SU-DHL-6 (cell line): ENCODE measurements around the gene BCKDHB.

Experiments used
- H2AFZ ChIP-seq: fragments of 200-600 bp; sonication (generic); 2 replicates; pipeline ENCODE4 v1.6.1; 2014; ENCODE audit warnings: low read depth, mild to moderate bottlenecking, moderate library complexity, mixed read lengths, antibody characterized with exemption, low read length; ENCODE audit not compliant: severe bottlenecking
- H3F3A ChIP-seq: fragments of 200-600 bp; shearing (Covaris generic); 2 replicates; pipeline ENCODE4 v1.6.0; 2016; ENCODE audit warnings: antibody characterized with exemption, mild to moderate bottlenecking; ENCODE audit not compliant: insufficient read depth
- H3K27ac ChIP-seq: fragments of 200-600 bp; sonication (generic); 2 replicates; pipeline ENCODE4 v1.5.1; 2016; ENCODE audit warnings: low read depth, mild to moderate bottlenecking, low read length, moderate library complexity, mixed read lengths
- H3K27me3 ChIP-seq: fragments of 200-600 bp; sonication (generic), shearing (Covaris generic); 2 replicates; pipeline ENCODE4 v1.6.0; 2014; ENCODE audit warnings: mild to moderate bottlenecking, low read length
- H3K36me3 ChIP-seq: fragments of 200-600 bp; sonication (generic); 2 replicates; pipeline ENCODE4 v1.6.1; 2014; ENCODE audit warnings: mild to moderate bottlenecking, low read length, mixed read lengths
- H3K4me2 ChIP-seq: fragments of 300-600, 200-600 bp; shearing (Covaris generic), sonication (generic); 2 replicates; pipeline ENCODE4 v1.6.0; 2014; ENCODE audit warnings: low read length, low read depth, mild to moderate bottlenecking; ENCODE audit not compliant: poor library complexity, severe bottlenecking
- H3K4me3 ChIP-seq: fragments of 200-600 bp; sonication (generic); 2 replicates; pipeline ENCODE4 v1.5.1; 2014; ENCODE audit warnings: antibody characterized with exemption, low read length, mild to moderate bottlenecking, mixed read lengths; ENCODE audit not compliant: insufficient read depth, poor library complexity, severe bottlenecking
- H3K79me2 ChIP-seq: fragments of 200-600 bp; sonication (generic); 2 replicates; pipeline ENCODE4 v1.6.1; 2014; ENCODE audit warnings: mild to moderate bottlenecking, low read length, moderate library complexity; ENCODE audit not compliant: insufficient read depth
- H3K9ac ChIP-seq: fragments of 200-600 bp; sonication (generic); 2 replicates; pipeline ENCODE4 v1.7.0; 2014; ENCODE audit warnings: mild to moderate bottlenecking, low read length
- H3K9me2 ChIP-seq: fragments of 200-600 bp; sonication (generic); replicated peaks from 2 replicates; pipeline ENCODE4 v1.6.1; 2014; ENCODE audit warnings: low read length; ENCODE audit not compliant: insufficient read depth
- H3K9me3 ChIP-seq: fragments of 200-600 bp; sonication (generic); 2 replicates; pipeline ENCODE4 v1.6.1; 2014; ENCODE audit warnings: low read length, mixed read lengths; ENCODE audit not compliant: insufficient read depth
- H4K20me1 ChIP-seq: fragments of 200-600 bp; sonication (generic); 2 replicates; pipeline ENCODE4 v1.6.1; 2014; ENCODE audit warnings: low read depth, mild to moderate bottlenecking, antibody characterized with exemption, low read length, moderate library complexity, mixed read lengths
- CTCF ChIP-seq: fragments of 200-600 bp; sonication (generic); IDR thresholded peaks from one replicate; pipeline ENCODE4 v1.5.1; 2017; ENCODE audit warnings: antibody characterized with exemption, mild to moderate bottlenecking, low read length, moderate library complexity; ENCODE audit not compliant: insufficient read depth, poor library complexity, severe bottlenecking
- EZH2phosphoT487 ChIP-seq: fragments of 200-600 bp; sonication (generic), shearing (Covaris generic); conservative IDR thresholded peaks from 2 replicates; pipeline ENCODE4 v1.6.1; 2018; ENCODE audit warnings: mild to moderate bottlenecking, antibody characterized with exemption, low read length, moderate library complexity, mixed read lengths

The BCKDHB gene

GRCh38 chr6:80181352-80182081, 75.0 kb downstream of the BCKDHB start:
- no peak overlapping the region for H3K27ac ChIP-seq

GRCh38 chr6:80182308-80182707, 75.8 kb downstream of the BCKDHB start:
- no peak overlapping the region for H3K27ac ChIP-seq
- H3K9me3 ChIP-seq = no peaks in the 10 kb centered on the region
- no peak for TF ChIP-seq EZH2phosphoT487
- no peak overlapping the region for H3K4me2 ChIP-seq
- no peaks in the 10 kb centered on the region for H3K79me2 ChIP-seq
- no peaks in the 10 kb centered on the region for H3K9me2 ChIP-seq
- H3K27me3 ChIP-seq = no peaks in the 10 kb centered on the region
- no peak overlapping the region for H2AFZ ChIP-seq
- no peaks in the 10 kb centered on the region for H3F3A ChIP-seq
- H3K9ac ChIP-seq = no peak overlapping the region
- H3K36me3 ChIP-seq = no peaks in the 10 kb centered on the region
- no peak overlapping the region for H3K4me3 ChIP-seq
- H4K20me1 ChIP-seq = no peaks in the 10 kb centered on the region

More at GRCh38 chr6:80181352-80182081, 75.0 kb downstream of the BCKDHB start:
- TF ChIP-seq CTCF (no peak), EZH2phosphoT487 (no peak)
- H3K4me3 ChIP-seq = no peak overlapping the region
- H3K9ac ChIP-seq = no peak overlapping the region
- no peak overlapping the region for H2AFZ ChIP-seq
- H3K9me3 ChIP-seq = no peaks in the 10 kb centered on the region
- no peaks in the 10 kb centered on the region for H3K79me2 ChIP-seq
- no peaks in the 10 kb centered on the region for H3F3A ChIP-seq
- no peaks in the 10 kb centered on the region for H4K20me1 ChIP-seq
- no peaks in the 10 kb centered on the region for H3K9me2 ChIP-seq
- H3K4me2 ChIP-seq = no peak overlapping the region
- no peaks in the 10 kb centered on the region for H3K36me3 ChIP-seq
- no peaks in the 10 kb centered on the region for H3K27me3 ChIP-seq

- Histone ChIP-seq H3K27ac (no peak overlapping the region), H4K20me1 (no peaks in the 10 kb centered on the region), H3K27me3 (no peaks in the 10 kb centered on the region), H2AFZ (no peak overlapping the region), H3K9me2 (no peaks in the 10 kb centered on the region), H3K9ac (no peak overlapping the region), H3K4me3 (no peak overlapping the region), H3K9me3 (no peaks in the 10 kb centered on the region), H3K36me3 (no peaks in the 10 kb centered on the region), H3K4me2 (no peak overlapping the region), H3K79me2 (no peaks in the 10 kb centered on the region), H3F3A (no peaks in the 10 kb centered on the region)
- TF ChIP-seq CTCF (no peak), EZH2phosphoT487 (no peak)
Observed at GRCh38 chr6:80183019-80183795, 76.7 kb downstream of the BCKDHB start.

GRCh38 chr6:80185492-80185891, 79.0 kb downstream of the BCKDHB start:
- Histone ChIP-seq H3K9me3 (no peaks in the 10 kb centered on the region), H3K9me2 (no peaks in the 10 kb centered on the region), H3K4me3 (no peak overlapping the region), H3K27ac (no peak overlapping the region), H4K20me1 (no peaks in the 10 kb centered on the region), H3K9ac (no peak overlapping the region), H3K27me3 (no peaks in the 10 kb centered on the region), H3K4me2 (no peak overlapping the region), H2AFZ (no peak overlapping the region), H3F3A (no peaks in the 10 kb centered on the region), H3K79me2 (no peaks in the 10 kb centered on the region), H3K36me3 (no peaks in the 10 kb centered on the region)
- TF ChIP-seq CTCF (no peak), EZH2phosphoT487 (no peak)
